ENCODE measurements around the gene FBLN1. TPM values are rescaled to one million over a fixed set of nuclear protein-coding genes. Genes with fewer than 3 reads are reported as not detected.
"Not testable (repeated sequence)": the region's sequence is repeated elsewhere in the genome, so short reads cannot be mapped to it uniquely, and the experiment has no call there.

The FBLN1 gene
- total and polyA plus RNA-seq, 2 of the 13 experiments (the other 11 are each of a cell fraction or from before 2014, with no cell fraction given): 37.3 to 103 TPM

DNA sequence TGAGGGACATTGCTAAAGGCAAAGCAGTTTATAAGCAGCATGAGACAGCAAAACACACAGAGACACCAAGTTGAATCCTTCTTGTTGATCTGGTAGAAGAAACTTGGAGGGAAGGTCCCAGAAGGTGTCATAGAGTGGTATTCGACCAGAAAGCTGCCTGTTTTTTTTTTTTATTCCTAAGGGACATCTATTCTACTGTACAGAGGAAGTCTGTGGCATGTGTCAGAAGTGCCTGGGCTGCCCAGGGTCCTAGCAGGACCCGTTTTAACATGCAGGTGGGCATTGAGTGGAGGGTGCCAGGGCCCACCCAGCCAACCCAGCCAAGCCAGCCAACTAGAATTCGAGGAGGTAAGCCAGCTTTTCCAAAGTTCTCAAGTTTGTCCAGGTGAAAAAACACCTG lies 100.9 kb downstream of the FBLN1 start (continued):
- TF ChIP-seq GABPA (IDR thresholded peaks at IDR 0.05; ENCODE audit: low read depth, low read length): no peak
- TF ChIP-seq GABPA (CRISPR knock-in tag; IDR thresholded peaks at IDR 0.05; ENCODE audit: low read depth): no peak
- TF ChIP-seq SMC3 (IDR thresholded peaks at IDR 0.05; ENCODE audit: low read length): no peak
- no peak for TF ChIP-seq JUN (CRISPR knock-in tag; IDR thresholded peaks at IDR 0.05)
- TF ChIP-seq SP4 (CRISPR knock-in tag; IDR thresholded peaks at IDR 0.05): no peak
- no peak for TF ChIP-seq GATA4 (IDR thresholded peaks at IDR 0.05; ENCODE audit: borderline replicate concordance, low read depth)
- no peak for TF ChIP-seq NCOA1 (CRISPR knock-in tag; IDR thresholded peaks at IDR 0.05)
- no peak for TF ChIP-seq ETS1 (CRISPR knock-in tag; IDR thresholded peaks at IDR 0.05)
- no peak for TF ChIP-seq GTF3A (CRISPR knock-in tag; conservative IDR thresholded peaks at IDR 0.05)
- no peak for TF ChIP-seq KMT2B (CRISPR knock-in tag; IDR thresholded peaks at IDR 0.05)

- FAIRE-seq; H3K9ac ChIP-seq (ENCODE audit: insufficient read depth, low read depth, low read length); ATAC-seq: not testable (repeated sequence)
These were observed 105.4 kb downstream of the FBLN1 start for GRCh38 chr22:45608045-45608444.

More at GRCh38 chr22:45608045-45608444, 105.4 kb downstream of the FBLN1 start:
- in situ Hi-C loops (cut with HindIII; ENCODE audit: extremely low pct_ligation_motif_present, low pct_unique_long_range_greater_than_20kb); H3K27ac ChIP-seq (ENCODE audit: extremely low read length, insufficient read depth, low read length); H2AFZ ChIP-seq (ENCODE audit: low read length); H3K4me2 ChIP-seq (ENCODE audit: low read depth, low read length); H3K36me3 ChIP-seq (replicated peaks in 1 of 2; ENCODE audit: control insufficient read depth in 1 of 2, insufficient read depth in 2 of 2, low read length in 2 of 2); CTCF ChIA-PET (ENCODE audit: low intra/inter-chr PET ratio, low total read pairs); H3K27me3 ChIP-seq (ENCODE audit: control insufficient read depth in 1 of 2, insufficient read depth in 2 of 2, low read length in 2 of 2); DNase-seq (ENCODE audit: low spot score); POLR2A ChIA-PET; BruUV-seq (replicated peaks); H3K4me3 ChIP-seq (replicated peaks in 1 of 3; ENCODE audit: insufficient read depth in 1 of 3, low read depth in 2 of 3, low read length in 3 of 3); H3K79me2 ChIP-seq (ENCODE audit: insufficient read depth, low read length); H4K20me1 ChIP-seq (ENCODE audit: insufficient read depth, low read length); H3K9me3 ChIP-seq (ENCODE audit: low read length); intact Hi-C loops (cut with micrococcal nuclease; ENCODE audit: unreplicated experiment): not testable (repeated sequence)
- 63% methylated on average over 5 of the region's 11 CpGs for whole genome bisulfite sequencing (ENCODE audit: low lambda C conversion rate)
- H3K4me1 ChIP-seq (ENCODE audit: insufficient read depth, low read length): peaks cover 11% of the 10 kb centered on the region

All from HepG2 (cell line).